A673 (cell line): ENCODE data around the gene STX18.
"Not testable (repeated sequence)": the region's sequence is repeated elsewhere in the genome, so short reads cannot be mapped to it uniquely, and the experiment has no call there.

ENCODE experiments used
- CTCF ChIP-seq: fragments of 300-800, 200-600 bp; sonication (generic); conservative IDR thresholded peaks from 2 replicates; pipeline ENCODE4 v1.5.1; 2017; ENCODE audit warnings: low read depth, mild to moderate bottlenecking, antibody characterized with exemption, low read length, moderate library complexity, mixed read lengths
- EZH2 ChIP-seq: fragments of 200-600 bp; sonication (generic); IDR thresholded peaks from 2 replicates; pipeline ENCODE4 v1.6.1; 2017; ENCODE audit warnings: borderline replicate concordance, low read depth, mild to moderate bottlenecking, mixed read lengths, antibody characterized with exemption, low read length; ENCODE audit not compliant: poor library complexity, severe bottlenecking

- not testable (repeated sequence) for TF ChIP-seq CTCF, EZH2
Measured at GRCh38 chr4:4510641-4511040, 31.2 kb downstream of the STX18 start.
